K562 (cell line): Measurements from ENCODE around the gene TMC1. TPM values are rescaled to one million over a fixed set of nuclear protein-coding genes. Genes with fewer than 3 reads are reported as not detected.

Source experiments
- ATAC-seq: fragments of 200-7000 bp; cut with Tn5 transposase; 3 replicates; pipeline ENCODE4 v1.9.1; 2020; ENCODE audit warnings: moderate library complexity
- BruUV-seq: library from RNA; stranded (reverse); fragments of 400-500 nt; replicated peaks from 2 replicates; lab custom pipeline; 2021; lab: Mats Ljungman, UMichigan
- CTCF ChIA-PET: fragments of 300-600 bp; formaldehyde crosslinking; extraction: SDS; loops from one replicate; lab custom pipeline; 2021; ENCODE audit warnings: low intra/inter-chr PET ratio; lab: Yijun Ruan, JAX
- POLR2A ChIA-PET: fragments of 300-600, 350-650 bp; sonication (Branson Sonifier 250); formaldehyde crosslinking; extraction: SDS; loops from one replicate; lab custom pipeline; 2021; ENCODE audit warnings: antibody characterized with exemption, inconsistent platforms; lab: Yijun Ruan, JAX
- DNase-seq, 4 experiments: peaks; one replicate each; pipeline versions ENCODE4 v3.0.0 to v3.0.0-alpha.2; 2011 to 2018; ENCODE audit warnings: low spot score in 3 of 4, mixed read lengths in 3 of 4; ENCODE audit errors: extremely low read depth in 1 of 4
- FAIRE-seq: peaks from 2 replicates; lab custom pipeline; 2011; peaks lifted over from hg19 to GRCh38; lab: Jason Lieb, UNC
- H2AFZ ChIP-seq: 2 replicates; pipeline ENCODE4 v1.6.0; 2011; ENCODE audit warnings: low read depth, low read length, control low read depth, inconsistent platforms
- H3K27ac ChIP-seq: fragments of 200-600 bp; 3 replicates; pipeline ENCODE4 v1.8.0; 2011; ENCODE audit warnings: low read depth, mild to moderate bottlenecking, control low read depth, inconsistent platforms, low read length, moderate library complexity, mixed read lengths; ENCODE audit errors: extremely low read depth
- H3K27me3 ChIP-seq, 2 experiments: fragments of 300-600 bp in 1 of 2; 2 replicates in 1 of 2; 3 replicates in 1 of 2; pipeline versions ENCODE4 v1.6.0 to v1.8.0; 2011; ENCODE audit warnings: inconsistent platforms in 2 of 2, low read length in 2 of 2, mild to moderate bottlenecking in 1 of 2, mixed read lengths in 1 of 2, moderate library complexity in 1 of 2; ENCODE audit not compliant: control insufficient read depth in 2 of 2, insufficient read depth in 2 of 2
- H3K36me3 ChIP-seq: fragments of 300-600 bp; 3 replicates; pipeline ENCODE4 v1.8.0; 2011; ENCODE audit warnings: mild to moderate bottlenecking, low read length, inconsistent platforms; ENCODE audit not compliant: control insufficient read depth, insufficient read depth
- H3K4me1 ChIP-seq, 2 experiments: fragments of 200-600 bp in 1 of 2; replicated peaks in 1 of 2; 2 replicates in 1 of 2; 3 replicates in 1 of 2; pipeline versions ENCODE4 v1.5.1 to v1.8.0; 2011; ENCODE audit warnings: inconsistent platforms in 2 of 2, low read length in 2 of 2, mild to moderate bottlenecking in 1 of 2, mixed read lengths in 1 of 2, moderate library complexity in 1 of 2; ENCODE audit not compliant: control insufficient read depth in 2 of 2, insufficient read depth in 2 of 2
- H3K4me2 ChIP-seq: 2 replicates; pipeline ENCODE4 v1.6.1; 2011; ENCODE audit warnings: low read length, control low read depth, inconsistent platforms, mixed read lengths; ENCODE audit not compliant: insufficient read depth
- H3K4me3 ChIP-seq: fragments of 200-600 bp; sonication (generic), shearing (Covaris generic); 2 replicates; pipeline ENCODE4 v1.5.1; 2016; ENCODE audit warnings: control low read depth, inconsistent platforms
- H3K79me2 ChIP-seq: fragments of 200-600 bp; 3 replicates; pipeline ENCODE4 v1.8.0; 2011; ENCODE audit warnings: low read length, inconsistent platforms; ENCODE audit not compliant: control insufficient read depth, insufficient read depth
- H3K9ac ChIP-seq, 2 experiments: 2 replicates each; pipeline versions ENCODE4 v1.6.0 to v1.6.1; 2011; ENCODE audit warnings: low read depth in 2 of 2, low read length in 2 of 2, control low read depth in 1 of 2, inconsistent platforms in 1 of 2, mild to moderate bottlenecking in 1 of 2, mixed read lengths in 1 of 2; ENCODE audit not compliant: insufficient read depth in 1 of 2
- H3K9me1 ChIP-seq: one replicate; pipeline ENCODE4 v1.6.0; 2011; ENCODE audit warnings: inconsistent platforms, mild to moderate bottlenecking, low read length, moderate library complexity; ENCODE audit not compliant: control insufficient read depth, insufficient read depth
- H3K9me3 ChIP-seq: replicated peaks from 2 replicates; pipeline ENCODE4 v1.5.1; 2011; ENCODE audit warnings: low read depth, low read length, inconsistent platforms; ENCODE audit not compliant: control insufficient read depth, insufficient read depth
- H4K20me1 ChIP-seq: replicated peaks from 2 replicates; pipeline ENCODE4 v1.6.1; 2011; ENCODE audit warnings: low read length, inconsistent platforms, mixed read lengths; ENCODE audit not compliant: control insufficient read depth, insufficient read depth
- HNRNPH1 ChIP-seq: fragments of 200-400 bp; formaldehyde crosslinking; optimal IDR thresholded peaks from 2 replicates; pipeline ENCODE3; 2017; ENCODE audit warnings: low read depth, mild to moderate bottlenecking, low read length, moderate library complexity
- POLR2G ChIP-seq: fragments of 200-400 bp; formaldehyde crosslinking; IDR thresholded peaks from 2 replicates; pipeline ENCODE4 v1.6.1; 2017; ENCODE audit warnings: low read depth, mild to moderate bottlenecking, antibody characterized with exemption, low read length, moderate library complexity
- ZBTB8A ChIP-seq: fragments of 450-650 bp; IDR thresholded peaks from 2 replicates; pipeline ENCODE4 v1.6.1; 2018; ENCODE audit warnings: mild to moderate bottlenecking, moderate library complexity; ENCODE audit not compliant: partially characterized antibody
- ZNF431 ChIP-seq: sonication (generic); formaldehyde crosslinking; IDR thresholded peaks from 2 replicates; pipeline ENCODE4 v1.8.0; 2022; ENCODE audit warnings: mild to moderate bottlenecking, missing genetic modification reagents
- WGBS: fragments of 100-300 bp; shearing (Covaris generic); methylation state at CpG from one replicate; pipeline ENCODE4 v1.1.6; 2016; ENCODE audit warnings: low coverage, mixed read lengths; ENCODE audit not compliant: insufficient coverage; ENCODE audit errors: missing lambda C conversion rate; 5-methylcytosine and 5-hydroxymethylcytosine counted together
- in situ Hi-C: fragments of 300-500 bp; cut with MboI; formaldehyde crosslinking; loops from 4 replicates; pipeline ENCODE4 v1.15.0; 2018; ENCODE audit warnings: inconsistent platforms, mixed read lengths
- intact Hi-C: fragments of 100-400 bp; cut with micrococcal nuclease; formaldehyde crosslinking; loops from 2 replicates; pipeline ENCODE4 v1.14.2; 2022
- polyA plus RNA-seq, 8 experiments: library from polyadenylated mRNA; depleted of rRNA in 4 of 8; stranded (reverse) in 5 of 8; unstranded in 3 of 8; fragments of >200 nt; fragmentation: Nextera tagmentation in 2 of 8; fragmentation: Illumina TruSeq in 1 of 8; extraction: Ambion mirVana in 2 of 8; extraction: Trizol in 1 of 8; gene quantifications; 2 replicates each; pipeline versions ENCODE4 v1.2.1 to v1.2.3, GENCODE V29; 2011 to 2014; ENCODE audit warnings: inconsistent platforms in 1 of 8, missing spikeins in 1 of 8
- total RNA-seq, 7 experiments: library from RNA; depleted of rRNA in 6 of 7; stranded (reverse); fragments of >200 nt in 6 of 7; fragmentation: Illumina TruSeq in 2 of 7; extraction: Trizol in 2 of 7; gene quantifications; 2 replicates each; pipeline versions ENCODE4 v1.2.1 to v1.2.3, GENCODE V29; 2011 to 2021; ENCODE audit warnings: low replicate concordance in 1 of 7

Gene TMC1
- total and polyA plus RNA-seq, 9 of the 15 experiments (the other 6 are each of a cell fraction or from before 2014, with no cell fraction given), result 0.10 to 0.15 TPM; not detected in 7

GRCh38 chr9:72564479-72565281, 43.3 kb downstream of the TMC1 start (continued):
- TF ChIP-seq ZBTB8A, result no peak

GRCh38 chr9:72565535-72565934, 44.1 kb downstream of the TMC1 start:
- Histone ChIP-seq H3K4me3 (no peak overlapping the region), H4K20me1 (no peaks in the 10 kb centered on the region), H3K9me3 (no peaks in the 10 kb centered on the region), H3K27ac (no peak overlapping the region), H3K9me1 (no peaks in the 10 kb centered on the region), H3K79me2 (no peaks in the 10 kb centered on the region), H3K36me3 (no peaks in the 10 kb centered on the region), H3K4me2 (no peak overlapping the region), H3K27me3 (no peaks in the 10 kb centered on the region), H3K9ac (no peak overlapping the region), H2AFZ (no peak overlapping the region), H3K4me1 (peaks cover 0 to 4% of the 10 kb centered on the region in 2 experiments; a peak in 2 of 5 replicates)
- CTCF ChIA-PET, result no interaction called here
- ATAC-seq (no peak), FAIRE-seq (no peak), DNase-seq (no peak)
- POLR2A ChIA-PET, result interaction anchor here (1.3 kb wide), 1 partner anchor 25 kb away, joined by 3 read pairs; no protein-coding TSS in a partner anchor
- intact Hi-C loops (no loop called here), in situ Hi-C loops (no loop called here)
- peak; percentile 72; the same call in 1 of the 2 replicates for TF ChIP-seq ZNF431
- no peak for TF ChIP-seq POLR2G
- no peak for TF ChIP-seq HNRNPH1
- 82% methylated on average over 7 of the region's 7 CpGs for WGBS
- no TSS peak for BruUV-seq
